Hematopoietic multipotent progenitor cell (in vitro differentiated cells): ENCODE measurements around the gene NR6A1. TPM values are rescaled to one million over a fixed set of nuclear protein-coding genes. Genes with fewer than 3 reads are reported as not detected.

Experiments
- DNase-seq, 3 donors: peaks; one replicate each; pipeline ENCODE4 v3.0.0-alpha.2; 2011 to 2015; ENCODE audit warnings: low read depth in 2 of 3, low spot score in 2 of 3
- total RNA-seq: library from RNA; depleted of rRNA; stranded (reverse); fragments of >200 nt; gene quantifications from one replicate; pipeline ENCODE4 v1.2.3, GENCODE V29; 2012

Gene NR6A1
- total RNA-seq, 1 donor = 9.4 TPM

- DNase-seq = no peak
Measured at GRCh38 chr9:124596172-124596839, 174.8 kb downstream of the NR6A1 start.

- DNase-seq = no peak
Measured at GRCh38 chr9:124595743-124596142, 175.4 kb downstream of the NR6A1 start.

- no peak for DNase-seq
Measured at GRCh38 chr9:124594673-124595072, 176.4 kb downstream of the NR6A1 start.

GRCh38 chr9:124594225-124594624 lies 176.9 kb downstream of the NR6A1 start:
- DNase-seq = no peak

- DNase-seq = peak in 1 of 3 donors; percentile 16
Measured at GRCh38 chr9:124593651-124594058, 177.5 kb downstream of the NR6A1 start.

- no peak for DNase-seq
Measured at GRCh38 chr9:124593200-124593599, 177.9 kb downstream of the NR6A1 start.

GRCh38 chr9:124590889-124591641 lies 180.0 kb downstream of the NR6A1 start:
- DNase-seq = no peak

GRCh38 chr9:124584631-124585030 lies 186.5 kb downstream of the NR6A1 start:
- no peak for DNase-seq

GRCh38 chr9:124583134-124583533 lies 188.0 kb downstream of the NR6A1 start:
- no peak for DNase-seq

GRCh38 chr9:124580186-124580585 lies 190.9 kb downstream of the NR6A1 start:
- DNase-seq = peak in 2 of 3 donors; percentile 6 to 47

GRCh38 chr9:124576751-124577150 lies 194.4 kb downstream of the NR6A1 start:
- no peak for DNase-seq

- DNase-seq = no peak
Measured at GRCh38 chr9:124574534-124575375, 196.4 kb downstream of the NR6A1 start.

- DNase-seq = no peak
Measured at GRCh38 chr9:124570942-124571666, 200.0 kb downstream of the NR6A1 start.

- DNase-seq = no peak
Measured at GRCh38 chr9:124569942-124570341, 201.2 kb downstream of the NR6A1 start.

- no peak for DNase-seq
Measured at GRCh38 chr9:124567362-124567761, 203.7 kb downstream of the NR6A1 start.

- DNase-seq = no peak
Measured at GRCh38 chr9:124562328-124562727, 208.8 kb downstream of the NR6A1 start.

- DNase-seq = no peak
Measured at GRCh38 chr9:124559871-124560270, 211.2 kb downstream of the NR6A1 start.

GRCh38 chr9:124558777-124559470 lies 212.2 kb downstream of the NR6A1 start:
- peak in 1 of 3 donors; percentile 54 for DNase-seq

GRCh38 chr9:124557895-124558294 lies 213.2 kb downstream of the NR6A1 start:
- no peak for DNase-seq

- DNase-seq = no peak
Measured at GRCh38 chr9:124555043-124555442, 216.1 kb downstream of the NR6A1 start.
